ENCODE measurements around the gene SNX13.
"Not testable (repeated sequence)": the region's sequence is repeated elsewhere in the genome, so short reads cannot be mapped to it uniquely, and the experiment has no call there.

SNX13 gene

GRCh38 chr7:17913250-17913649, 27.0 kb downstream of the SNX13 start:
- no peak for TF ChIP-seq GATA1 (IDR thresholded peaks at IDR 0.05; ENCODE audit: low read depth, low read length)
- no peak for TF ChIP-seq POLR2A (IDR thresholded peaks at IDR 0.05; ENCODE audit: low read length)
- no peak for DNase-seq

GRCh38 chr7:17912536-17913235, 27.6 kb downstream of the SNX13 start:
- DNase-seq, result no peak
- no peak for TF ChIP-seq POLR2A (IDR thresholded peaks at IDR 0.05; ENCODE audit: low read length)
- no peak for TF ChIP-seq GATA1 (IDR thresholded peaks at IDR 0.05; ENCODE audit: low read depth, low read length)

GRCh38 chr7:17912050-17912449, 28.2 kb downstream of the SNX13 start:
- DNase-seq, result no peak
- TF ChIP-seq GATA1 (IDR thresholded peaks at IDR 0.05; ENCODE audit: low read depth, low read length), result no peak
- TF ChIP-seq POLR2A (IDR thresholded peaks at IDR 0.05; ENCODE audit: low read length), result no peak

GRCh38 chr7:17910377-17910776, 29.9 kb downstream of the SNX13 start:
- no peak for DNase-seq
- TF ChIP-seq GATA1 (IDR thresholded peaks at IDR 0.05; ENCODE audit: low read depth, low read length) (no peak), POLR2A (IDR thresholded peaks at IDR 0.05; ENCODE audit: low read length) (no peak)

- not testable (repeated sequence) for DNase-seq
Observed at GRCh38 chr7:17909310-17909709, 31.0 kb downstream of the SNX13 start.

- TF ChIP-seq POLR2A (IDR thresholded peaks at IDR 0.05; ENCODE audit: low read length) (no peak), GATA1 (IDR thresholded peaks at IDR 0.05; ENCODE audit: low read depth, low read length) (no peak)
- DNase-seq, result no peak
Observed at GRCh38 chr7:17907014-17907413, 33.3 kb downstream of the SNX13 start.

GRCh38 chr7:17903337-17903736, 37.0 kb downstream of the SNX13 start:
- no peak for DNase-seq
- TF ChIP-seq GATA1 (IDR thresholded peaks at IDR 0.05; ENCODE audit: low read depth, low read length), result no peak
- no peak for TF ChIP-seq POLR2A (IDR thresholded peaks at IDR 0.05; ENCODE audit: low read length)

- no peak for DNase-seq
- TF ChIP-seq POLR2A (IDR thresholded peaks at IDR 0.05; ENCODE audit: low read length), result no peak
- TF ChIP-seq GATA1 (IDR thresholded peaks at IDR 0.05; ENCODE audit: low read depth, low read length), result no peak
Observed at GRCh38 chr7:17902599-17902998, 37.7 kb downstream of the SNX13 start.

- DNase-seq, result no peak
- TF ChIP-seq GATA1 (IDR thresholded peaks at IDR 0.05; ENCODE audit: low read depth, low read length) (no peak), POLR2A (IDR thresholded peaks at IDR 0.05; ENCODE audit: low read length) (no peak)
Observed at GRCh38 chr7:17900464-17900863, 39.8 kb downstream of the SNX13 start.

- no peak for DNase-seq
Observed at GRCh38 chr7:17898111-17898510, 42.2 kb downstream of the SNX13 start.

GRCh38 chr7:17887286-17887685, 53.0 kb downstream of the SNX13 start:
- DNase-seq, result no peak
- no peak for TF ChIP-seq POLR2A (IDR thresholded peaks at IDR 0.05; ENCODE audit: low read length)
- no peak for TF ChIP-seq GATA1 (IDR thresholded peaks at IDR 0.05; ENCODE audit: low read depth, low read length)

More at GRCh38 chr7:17898111-17898510, 42.2 kb downstream of the SNX13 start:
- no peak for TF ChIP-seq POLR2A (IDR thresholded peaks at IDR 0.05; ENCODE audit: low read length)
- TF ChIP-seq GATA1 (IDR thresholded peaks at IDR 0.05; ENCODE audit: low read depth, low read length), result no peak

- DNase-seq, result no peak
- TF ChIP-seq POLR2A (IDR thresholded peaks at IDR 0.05; ENCODE audit: low read length), result no peak
- TF ChIP-seq GATA1 (IDR thresholded peaks at IDR 0.05; ENCODE audit: low read depth, low read length), result no peak
Observed at GRCh38 chr7:17882685-17883084, 57.6 kb downstream of the SNX13 start.

GRCh38 chr7:17879075-17879661, 61.1 kb downstream of the SNX13 start:
- no peak for DNase-seq
- TF ChIP-seq POLR2A (IDR thresholded peaks at IDR 0.05; ENCODE audit: low read length), result no peak
- no peak for TF ChIP-seq GATA1 (IDR thresholded peaks at IDR 0.05; ENCODE audit: low read depth, low read length)

- DNase-seq, result no peak
- TF ChIP-seq GATA1 (IDR thresholded peaks at IDR 0.05; ENCODE audit: low read depth, low read length), result no peak
- TF ChIP-seq POLR2A (IDR thresholded peaks at IDR 0.05; ENCODE audit: low read length), result no peak
Observed at GRCh38 chr7:17878627-17879026, 61.7 kb downstream of the SNX13 start.

- no peak for DNase-seq
- TF ChIP-seq GATA1 (IDR thresholded peaks at IDR 0.05; ENCODE audit: low read depth, low read length), result no peak
- no peak for TF ChIP-seq POLR2A (IDR thresholded peaks at IDR 0.05; ENCODE audit: low read length)
Observed at GRCh38 chr7:17871815-17872533, 68.3 kb downstream of the SNX13 start.

All from erythroblast (primary cell).